Activated CD4-positive, alpha-beta T cell treated with anti-CD3 and anti-CD28 coated beads for 24 hours (primary cell): ENCODE measurements around the gene FOXN1.
"Not testable (repeated sequence)": the region's sequence is repeated elsewhere in the genome, so short reads cannot be mapped to it uniquely, and the experiment has no call there.

Experiments used
- DNase-seq, 2 donors: peaks; one replicate each; pipeline ENCODE4 v3.0.0-alpha.2; 2020; ENCODE audit warnings: low read depth in 2 of 2

FOXN1 gene

DNA sequence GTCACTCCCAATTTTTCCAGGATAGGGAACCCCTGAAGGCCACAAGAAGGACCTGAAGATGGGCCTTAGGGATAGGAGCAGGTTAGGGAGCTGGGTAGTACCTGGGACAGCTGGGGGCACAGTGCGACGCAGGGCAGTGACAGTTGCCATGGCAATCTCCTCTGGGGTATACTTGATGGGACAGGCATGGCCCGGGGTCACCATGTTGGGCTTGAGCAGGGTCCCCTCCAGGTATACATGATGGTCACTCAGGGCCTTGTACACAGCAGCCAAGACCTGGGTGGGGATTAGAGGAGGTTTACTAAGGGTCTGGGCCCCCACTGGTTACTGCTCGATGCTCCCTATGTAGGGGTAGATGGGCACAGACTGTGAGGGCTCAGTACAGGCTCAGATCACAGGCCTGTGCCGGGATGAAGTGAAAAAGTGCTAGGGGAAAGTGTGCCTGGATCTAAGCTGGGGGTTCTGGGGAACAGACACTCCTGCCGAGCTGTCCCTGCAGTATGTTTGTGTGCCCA lies 67.9 kb downstream of the FOXN1 start:
- no peak for DNase-seq

DNA sequence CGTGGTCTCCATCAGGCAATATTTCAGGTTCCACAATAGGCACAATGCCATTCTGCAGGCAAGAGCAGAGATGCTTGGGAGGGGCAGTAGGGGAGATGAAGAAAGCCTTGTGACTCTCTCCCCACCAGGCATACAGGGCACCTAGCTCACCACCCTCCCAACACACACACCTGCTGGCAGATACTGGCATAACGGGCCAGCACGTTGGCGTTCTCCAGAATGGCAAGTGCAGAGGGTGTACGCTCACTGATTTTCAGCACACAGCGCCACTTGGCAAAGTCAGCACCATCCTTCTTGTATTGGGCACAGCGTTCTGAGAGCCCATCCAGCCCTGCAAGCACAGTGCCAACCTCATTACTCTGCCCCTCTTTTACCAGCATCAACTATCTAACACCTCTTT lies 68.4 kb downstream of the FOXN1 start:
- DNase-seq, result no peak

DNA sequence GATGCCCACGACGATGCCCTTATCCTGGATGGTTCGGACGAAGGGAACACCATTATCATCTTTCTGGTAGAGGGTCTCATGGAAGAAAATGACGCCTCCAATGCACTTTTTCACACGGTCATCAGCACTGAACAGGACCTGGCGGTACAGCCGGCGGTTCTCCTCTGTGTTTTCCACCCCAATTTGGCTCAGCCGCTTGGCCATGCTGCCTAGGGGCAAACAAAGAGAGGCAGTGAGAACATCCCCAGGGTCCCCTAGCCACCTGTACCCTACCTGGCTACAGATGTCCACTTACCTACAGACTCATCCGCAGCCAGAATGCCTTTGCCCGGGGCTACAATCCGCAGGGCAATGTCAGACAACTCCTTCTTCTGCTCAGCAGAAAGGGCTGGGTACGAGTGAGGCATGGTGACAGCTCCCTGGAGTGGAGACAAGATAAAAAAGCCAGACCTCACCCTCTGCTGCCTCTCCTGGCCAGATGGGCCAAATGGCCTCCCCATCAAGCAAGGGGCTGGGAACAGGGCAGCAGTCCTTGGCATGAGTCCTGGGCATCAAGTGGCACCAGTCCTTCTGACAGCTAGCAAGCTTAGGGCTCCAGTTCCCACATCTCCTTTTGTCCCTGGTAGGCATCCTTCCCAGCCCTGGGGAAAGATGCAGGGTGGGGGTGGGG lies 69.1 kb downstream of the FOXN1 start:
- no peak for DNase-seq

DNA sequence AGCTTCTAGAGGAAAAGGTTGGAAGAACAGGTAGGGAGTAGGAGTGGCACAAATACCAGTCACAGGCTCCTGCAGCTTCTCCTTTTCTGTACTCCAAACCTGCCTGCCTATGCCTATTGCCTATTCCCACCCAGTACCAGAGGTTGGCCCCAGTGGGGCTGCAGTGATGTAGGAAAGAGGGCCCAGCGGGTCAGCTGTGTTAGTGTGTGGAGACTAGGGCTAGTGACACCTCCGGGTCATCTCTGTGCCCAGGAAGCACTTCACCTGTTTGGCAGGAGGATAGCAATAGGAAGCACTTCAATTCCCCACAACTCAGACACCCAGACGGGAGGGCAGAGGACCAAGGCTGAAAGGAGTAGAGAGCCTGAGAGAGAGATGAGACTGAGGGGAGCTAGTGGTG lies 69.9 kb downstream of the FOXN1 start:
- not testable (repeated sequence) for DNase-seq

DNA sequence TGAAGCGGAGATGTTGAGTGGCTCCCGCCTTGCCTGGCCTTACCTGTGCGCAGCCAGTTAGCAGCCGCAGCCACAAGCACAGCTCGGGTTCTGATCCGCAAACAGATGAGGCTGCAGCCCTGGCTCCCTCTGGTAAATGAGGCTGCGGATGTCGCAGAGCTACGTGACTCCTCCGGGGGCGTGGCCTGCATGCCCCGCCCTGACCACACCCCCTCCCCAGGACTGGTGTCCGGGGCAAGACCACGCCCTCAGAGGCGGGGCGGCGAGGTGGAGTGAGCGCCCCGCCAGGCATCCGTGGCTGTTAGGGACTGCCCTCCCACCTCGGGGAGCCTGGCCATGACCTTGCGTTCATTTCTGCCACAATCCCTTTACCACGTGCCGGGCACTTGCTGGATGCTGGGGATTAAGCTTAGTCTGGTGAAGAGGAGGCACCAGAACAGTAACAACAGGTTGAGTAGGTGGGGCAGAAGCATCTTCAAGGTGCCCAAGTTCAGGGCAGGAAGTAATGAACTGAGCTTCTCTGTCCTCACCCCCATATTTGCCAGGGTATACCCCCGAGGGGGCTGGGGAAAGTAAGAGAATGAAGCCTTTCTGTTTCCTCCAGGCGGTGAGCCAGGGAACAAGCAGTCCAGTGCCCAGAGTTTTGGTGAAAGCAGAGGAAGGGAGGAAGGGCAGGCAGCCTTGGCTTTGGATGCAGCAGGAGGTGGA lies 70.8 kb downstream of the FOXN1 start, which contains the start of gene ALDOC:
ALDOC (minus strand) TSS at position 138 of the 708 bp plus-strand sequence. CDS start 1,363 bp downstream, outside the sequence.
- peak; percentile 98 for DNase-seq

DNA sequence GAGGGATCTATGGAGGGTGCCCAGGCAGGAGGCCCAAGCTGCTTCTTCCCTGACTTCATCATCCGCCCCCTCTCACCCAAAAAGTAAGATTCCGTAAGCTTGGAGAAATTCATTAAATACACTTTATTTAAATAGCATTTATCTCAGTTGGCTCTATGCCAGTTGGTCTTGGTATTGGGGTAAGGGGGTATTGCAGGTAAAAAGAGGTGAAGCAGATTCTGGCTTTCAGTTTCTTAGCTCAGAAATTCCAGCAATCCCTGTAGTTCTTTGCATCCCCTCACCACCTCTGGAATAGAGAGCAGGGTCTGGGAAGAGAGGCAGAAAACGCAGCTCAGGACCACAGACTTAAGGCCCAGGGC lies 71.3 kb downstream of the FOXN1 start:
- no peak for DNase-seq

DNA sequence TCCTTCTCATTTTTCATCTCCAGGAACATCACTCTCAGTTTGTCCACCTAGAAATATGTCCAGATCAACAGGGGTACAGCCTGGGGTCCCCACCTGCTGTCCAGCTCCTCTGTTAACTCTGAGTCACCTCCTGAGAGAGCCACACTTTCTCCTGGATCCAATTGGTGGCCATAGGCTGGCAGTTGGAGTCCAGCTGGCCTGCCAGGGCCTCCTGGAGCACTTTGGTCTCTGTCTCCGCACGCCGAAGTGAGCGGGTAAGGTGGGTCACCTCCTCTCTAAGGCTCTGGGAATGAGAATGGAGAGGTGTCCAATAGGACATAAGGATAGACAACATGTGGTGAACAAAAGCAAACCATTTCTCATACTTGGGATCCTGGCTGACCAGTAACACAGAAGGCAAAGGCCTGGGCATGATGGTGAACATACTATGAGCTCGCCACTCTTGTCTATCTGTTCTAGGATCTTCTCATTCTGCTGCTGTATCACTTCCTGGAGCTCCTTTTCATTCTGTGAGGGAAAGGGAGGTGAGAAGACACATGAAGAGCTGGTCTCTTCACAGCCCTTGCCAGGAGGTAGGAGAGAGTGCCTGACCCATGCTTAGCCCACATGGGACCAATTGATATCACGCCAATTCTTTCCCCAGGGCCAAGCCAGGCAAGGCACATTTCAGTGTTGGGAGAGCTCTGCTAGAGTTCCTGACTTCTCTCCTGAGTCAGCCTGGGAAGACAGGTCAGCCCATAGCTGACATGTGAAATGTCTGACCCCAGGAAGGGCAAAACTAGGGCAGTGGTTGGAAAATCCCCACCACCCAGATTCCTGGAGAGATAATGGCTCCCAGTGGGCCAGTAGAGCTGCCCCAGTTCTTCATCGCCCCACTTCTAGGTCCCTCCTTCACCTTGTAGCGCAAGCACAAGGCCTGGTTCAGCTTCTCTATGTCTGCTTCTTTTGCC lies 72.4 kb downstream of the FOXN1 start:
- DNase-seq, result no peak

DNA sequence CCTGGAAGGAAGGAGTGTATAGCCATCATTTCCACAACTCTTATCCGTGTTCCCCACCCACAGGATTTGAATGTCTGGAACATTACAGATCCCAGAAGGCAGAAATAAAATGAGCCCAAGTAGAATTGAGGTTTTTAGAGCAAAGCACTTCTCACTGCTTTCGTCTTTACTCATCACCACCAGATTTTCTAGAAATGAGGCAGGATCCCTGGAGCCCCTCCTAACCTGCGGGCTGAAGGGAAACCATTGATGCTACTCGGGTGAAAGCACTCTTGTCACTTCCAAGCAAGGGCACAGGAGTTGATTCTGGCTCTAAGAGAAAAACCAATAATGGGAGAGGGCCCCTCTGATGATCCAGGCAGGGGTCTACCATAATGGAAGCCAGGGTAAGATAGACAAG lies 73.4 kb downstream of the FOXN1 start:
- DNase-seq, result no peak

DNA sequence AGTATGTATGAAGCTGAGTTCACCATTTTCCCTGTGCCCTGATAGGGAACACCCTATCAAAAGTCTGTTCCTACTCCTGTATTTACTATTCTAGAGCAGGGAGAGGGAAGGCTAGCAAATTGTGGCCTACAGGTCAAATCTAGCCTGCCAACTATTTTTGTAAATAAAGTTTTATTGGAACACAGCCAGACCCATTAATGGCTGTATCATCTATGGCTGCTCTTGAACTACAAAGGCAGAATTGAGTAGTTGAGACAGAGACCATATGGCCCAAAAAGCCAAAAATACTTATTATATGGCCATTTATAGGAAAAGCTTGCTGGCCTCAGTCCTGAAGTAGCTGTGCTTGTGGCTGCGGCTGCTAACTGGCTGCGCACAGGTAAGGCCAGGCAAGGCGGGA lies 74.8 kb downstream of the FOXN1 start:
- no peak for DNase-seq

DNA sequence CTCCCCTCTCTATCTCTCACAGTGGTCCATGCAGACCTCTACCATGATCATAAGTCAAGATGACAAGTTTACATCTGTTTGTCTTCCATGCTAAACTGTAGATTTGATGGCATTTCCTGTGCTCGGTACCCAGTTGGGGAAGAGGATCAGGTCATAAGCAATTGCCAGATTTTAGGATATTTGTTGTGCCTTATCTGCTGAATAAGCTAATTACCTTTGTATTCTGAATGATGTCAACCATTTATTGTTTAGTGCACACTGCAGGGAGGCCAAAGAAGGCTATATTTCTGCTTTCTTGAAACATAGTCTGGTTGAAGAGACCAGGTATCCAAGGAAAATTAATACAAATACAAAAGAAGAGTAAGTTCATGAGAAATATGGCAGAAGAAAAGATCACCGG lies 76.4 kb downstream of the FOXN1 start:
- DNase-seq, result no peak

DNA sequence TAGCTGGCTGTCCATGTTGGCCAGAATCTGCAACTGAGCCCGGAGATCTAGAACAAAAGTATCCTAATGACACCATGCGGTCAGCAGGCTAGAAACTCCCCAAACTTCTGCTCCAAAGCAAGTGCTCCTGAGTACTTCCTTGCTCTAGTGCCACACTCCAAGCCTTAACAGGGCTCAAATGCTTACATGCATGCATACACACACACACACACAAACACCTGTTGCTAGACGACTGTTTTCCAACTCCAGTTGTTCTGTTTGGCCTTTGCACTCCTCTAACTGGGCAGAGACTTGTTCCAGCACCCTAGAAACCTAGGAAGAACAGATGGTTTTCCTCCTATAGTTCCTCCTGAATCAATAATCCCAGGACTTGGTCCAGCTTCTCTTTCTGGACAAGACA lies 78.3 kb downstream of the FOXN1 start:
- no peak for DNase-seq

DNA sequence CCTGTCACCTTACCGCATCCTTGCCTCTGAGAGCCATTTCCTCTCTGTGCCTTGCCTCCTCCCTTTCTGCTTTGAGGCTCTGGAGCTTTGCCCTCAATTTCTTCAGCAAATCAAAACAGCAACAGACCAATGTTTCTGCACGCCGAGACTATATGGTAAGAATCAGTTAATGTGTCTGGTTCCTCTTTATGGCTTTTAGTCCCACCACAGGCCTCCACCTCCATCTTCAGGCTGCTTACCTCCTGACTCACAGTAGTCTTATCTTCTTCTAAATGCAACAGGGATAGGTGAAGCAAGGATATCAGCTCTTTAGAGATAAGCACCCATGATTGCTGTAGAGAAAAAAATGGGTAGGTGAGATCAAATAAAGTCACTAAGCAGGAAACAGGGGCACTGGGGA lies 79.7 kb downstream of the FOXN1 start:
- DNase-seq, result no peak
